Measurements from ENCODE around the gene OPRM1. TPM values are rescaled to one million over a fixed set of nuclear protein-coding genes. Genes with fewer than 3 reads are reported as not detected.

Gene OPRM1
- total RNA-seq, 1 donor: not detected

GRCh38 chr6:154206141-154206540 is 167.1 kb downstream of the OPRM1 start:
- no peaks in the 10 kb centered on the region for H3K9me3 ChIP-seq (ENCODE audit: low read depth, low read length)
- no peaks in the 10 kb centered on the region for H3K27me3 ChIP-seq (ENCODE audit: insufficient read depth, low read length)
- H4K20me1 ChIP-seq (ENCODE audit: insufficient read depth, low read length): no peaks in the 10 kb centered on the region
- no peak overlapping the region for H2AFZ ChIP-seq (ENCODE audit: low read length)
- H3K4me3 ChIP-seq (ENCODE audit: insufficient read depth, low read length): no peak overlapping the region
- no peak overlapping the region for H3K4me2 ChIP-seq (ENCODE audit: insufficient read depth, low read length)
- no peaks in the 10 kb centered on the region for H3K4me1 ChIP-seq (ENCODE audit: insufficient read depth, low read length)
- no peak overlapping the region for H3K27ac ChIP-seq (ENCODE audit: low read depth, low read length)
- no peaks in the 10 kb centered on the region for H3K79me2 ChIP-seq (ENCODE audit: insufficient read depth, low read length)
- no peak for DNase-seq (ENCODE audit: insufficient read length, low spot score, missing footprints)
- no peak for TF ChIP-seq CTCF (IDR thresholded peaks at IDR 0.05; ENCODE audit: extremely low read depth, low read depth, low read length)
- no peaks in the 10 kb centered on the region for H3K36me3 ChIP-seq (ENCODE audit: insufficient read depth, low read length)

DNA sequence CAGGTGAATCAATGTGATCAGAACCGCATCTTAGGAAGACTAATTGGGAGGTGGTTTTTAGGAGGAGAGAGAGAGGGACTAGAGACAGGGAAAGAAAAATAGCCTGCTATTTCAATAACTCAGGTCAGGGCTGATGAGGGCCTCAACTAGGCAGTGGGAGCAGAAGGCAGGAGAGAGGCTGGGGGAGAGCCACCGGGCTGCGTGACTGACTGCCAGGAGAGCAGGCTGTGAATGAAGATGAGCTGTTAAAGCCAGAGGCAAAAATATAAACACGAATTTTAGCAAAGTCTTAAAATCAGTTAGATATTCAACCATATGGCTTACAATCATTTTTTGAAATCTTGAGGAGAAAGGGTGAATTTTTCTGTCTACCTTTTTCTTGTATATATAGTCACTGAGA is 168.0 kb downstream of the OPRM1 start:
- H3K4me3 ChIP-seq (ENCODE audit: insufficient read depth, low read length): no peak overlapping the region
- H2AFZ ChIP-seq (ENCODE audit: low read length): no peak overlapping the region
- no peaks in the 10 kb centered on the region for H4K20me1 ChIP-seq (ENCODE audit: insufficient read depth, low read length)
- no peak overlapping the region for H3K4me2 ChIP-seq (ENCODE audit: insufficient read depth, low read length)
- no peaks in the 10 kb centered on the region for H3K36me3 ChIP-seq (ENCODE audit: insufficient read depth, low read length)
- H3K79me2 ChIP-seq (ENCODE audit: insufficient read depth, low read length): no peaks in the 10 kb centered on the region
- H3K27ac ChIP-seq (ENCODE audit: low read depth, low read length): no peak overlapping the region
- H3K9me3 ChIP-seq (ENCODE audit: low read depth, low read length): no peaks in the 10 kb centered on the region
- H3K27me3 ChIP-seq (ENCODE audit: insufficient read depth, low read length): no peaks in the 10 kb centered on the region
- no peak for TF ChIP-seq CTCF (IDR thresholded peaks at IDR 0.05; ENCODE audit: extremely low read depth, low read depth, low read length)
- no peak for DNase-seq (ENCODE audit: insufficient read length, low spot score, missing footprints)
- no peaks in the 10 kb centered on the region for H3K4me1 ChIP-seq (ENCODE audit: insufficient read depth, low read length)

- Histone ChIP-seq H3K36me3 (ENCODE audit: insufficient read depth, low read length) (no peaks in the 10 kb centered on the region), H3K27me3 (ENCODE audit: insufficient read depth, low read length) (no peaks in the 10 kb centered on the region), H3K79me2 (ENCODE audit: insufficient read depth, low read length) (no peaks in the 10 kb centered on the region), H3K4me1 (ENCODE audit: insufficient read depth, low read length) (no peaks in the 10 kb centered on the region), H3K4me2 (ENCODE audit: insufficient read depth, low read length) (no peak overlapping the region), H3K4me3 (ENCODE audit: insufficient read depth, low read length) (no peak overlapping the region), H4K20me1 (ENCODE audit: insufficient read depth, low read length) (no peaks in the 10 kb centered on the region), H3K27ac (ENCODE audit: low read depth, low read length) (no peak overlapping the region), H3K9me3 (ENCODE audit: low read depth, low read length) (no peaks in the 10 kb centered on the region), H2AFZ (ENCODE audit: low read length) (no peak overlapping the region)
- no peak for DNase-seq (ENCODE audit: insufficient read length, low spot score, missing footprints)
- TF ChIP-seq CTCF (IDR thresholded peaks at IDR 0.05; ENCODE audit: extremely low read depth, low read depth, low read length): no peak
Measured at GRCh38 chr6:154209555-154209954, 170.5 kb downstream of the OPRM1 start.

DNA sequence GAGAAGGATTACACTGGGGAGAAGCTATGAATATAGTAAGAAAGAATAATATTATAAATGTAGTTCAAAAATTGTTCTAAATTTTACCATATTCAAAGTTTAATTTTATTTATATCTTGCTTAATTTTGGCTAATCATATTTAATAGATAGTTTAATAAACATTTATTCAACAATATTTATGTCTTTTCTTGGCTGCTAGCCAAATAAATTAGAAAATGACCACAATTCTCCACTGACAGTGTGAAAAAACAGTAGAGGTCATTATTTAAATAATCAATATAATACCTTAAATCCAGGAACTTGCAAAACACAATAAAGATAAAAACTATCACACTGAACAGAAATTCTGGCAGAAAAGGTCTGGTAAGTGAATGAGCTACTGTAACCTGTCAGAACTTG is 171.6 kb downstream of the OPRM1 start:
- Histone ChIP-seq H3K27me3 (ENCODE audit: insufficient read depth, low read length) (no peaks in the 10 kb centered on the region), H4K20me1 (ENCODE audit: insufficient read depth, low read length) (no peaks in the 10 kb centered on the region), H3K4me1 (ENCODE audit: insufficient read depth, low read length) (no peaks in the 10 kb centered on the region), H3K36me3 (ENCODE audit: insufficient read depth, low read length) (no peaks in the 10 kb centered on the region), H3K27ac (ENCODE audit: low read depth, low read length) (no peak overlapping the region), H3K79me2 (ENCODE audit: insufficient read depth, low read length) (no peaks in the 10 kb centered on the region), H2AFZ (ENCODE audit: low read length) (no peak overlapping the region), H3K9me3 (ENCODE audit: low read depth, low read length) (no peaks in the 10 kb centered on the region), H3K4me3 (ENCODE audit: insufficient read depth, low read length) (no peak overlapping the region), H3K4me2 (ENCODE audit: insufficient read depth, low read length) (no peak overlapping the region)
- TF ChIP-seq CTCF (IDR thresholded peaks at IDR 0.05; ENCODE audit: extremely low read depth, low read depth, low read length): no peak
- DNase-seq (ENCODE audit: insufficient read length, low spot score, missing footprints): no peak

All from osteoblast (primary cell).